HG03280 (cell line): Measurements from ENCODE around the gene POLRMT.
"Not testable (repeated sequence)": the region's sequence is repeated elsewhere in the genome, so short reads cannot be mapped to it uniquely, and the experiment has no call there.

ENCODE experiments used
- ATAC-seq: cut with Tn5 transposase; IDR thresholded peaks from one replicate; pipeline ENCODE4 v1.9.1; 2021; ENCODE audit warnings: mild to moderate bottlenecking, moderate library complexity; ENCODE audit not compliant: unreplicated experiment

Gene POLRMT

DNA sequence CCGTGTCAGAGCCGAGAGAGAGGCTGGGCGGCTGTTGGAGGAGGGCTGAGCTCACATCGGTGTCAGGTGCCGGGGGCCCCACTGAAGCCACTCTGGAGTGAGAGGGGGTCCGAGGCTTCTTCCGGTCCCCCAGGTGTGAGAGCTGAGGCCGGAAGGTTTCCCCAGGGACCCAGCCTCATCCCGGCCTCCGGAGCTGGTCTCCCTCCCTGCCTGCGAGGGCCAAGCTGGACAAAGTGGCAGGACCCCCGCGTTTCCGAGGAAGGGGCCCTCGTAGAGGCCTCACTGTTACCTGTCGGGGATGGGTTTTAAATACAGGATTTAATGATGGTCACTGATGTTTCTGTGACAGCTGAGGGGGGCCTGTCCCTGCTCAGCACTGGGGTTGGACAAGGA lies 37.1 kb downstream of the POLRMT start:
- ATAC-seq: no peak

DNA sequence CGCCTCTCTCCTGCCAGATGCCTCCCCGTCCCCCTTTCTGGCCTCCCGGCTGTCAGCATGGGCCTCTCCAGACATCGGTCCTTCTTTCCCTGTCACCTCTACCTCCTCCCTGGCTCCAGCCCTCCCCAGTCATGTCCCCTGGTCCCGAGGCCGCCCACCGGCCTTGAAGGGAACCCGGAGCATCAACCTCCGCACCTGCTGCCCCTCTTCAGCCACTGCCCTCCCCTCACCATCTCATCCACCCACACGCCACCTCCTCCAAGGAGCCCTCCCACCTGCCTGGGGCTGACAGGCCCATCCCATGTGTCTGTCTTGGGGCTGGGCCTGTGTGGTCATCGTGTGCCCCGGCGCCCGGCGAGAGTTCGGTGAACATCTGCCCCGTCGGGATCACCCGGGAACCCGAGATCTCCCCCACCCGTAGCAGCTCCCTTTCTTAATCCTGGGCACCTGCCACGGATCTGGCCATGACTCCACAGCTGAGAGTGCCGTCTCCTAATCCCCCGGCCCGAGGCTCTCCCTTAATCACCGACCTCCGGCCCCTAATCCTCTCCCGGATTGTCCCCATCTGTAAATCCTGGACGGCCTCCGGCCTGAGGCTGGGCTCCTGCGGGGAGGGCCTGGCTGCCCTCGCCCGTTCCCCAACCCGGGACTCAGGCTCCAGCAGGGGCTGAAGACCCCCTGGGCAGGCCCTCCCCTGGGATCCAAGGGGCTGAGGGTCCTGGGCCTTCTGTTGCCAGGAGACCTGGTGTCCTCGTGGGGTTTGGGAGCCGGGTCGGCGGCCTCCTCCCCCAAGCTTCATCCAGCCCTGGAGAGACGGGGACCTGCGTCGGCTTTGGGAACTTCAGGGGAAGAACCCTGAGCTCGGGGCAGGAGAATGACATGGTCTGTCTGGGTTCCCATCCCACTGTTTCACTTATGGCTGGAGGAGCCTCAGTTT lies 37.7 kb downstream of the POLRMT start:
- ATAC-seq: no peak

DNA sequence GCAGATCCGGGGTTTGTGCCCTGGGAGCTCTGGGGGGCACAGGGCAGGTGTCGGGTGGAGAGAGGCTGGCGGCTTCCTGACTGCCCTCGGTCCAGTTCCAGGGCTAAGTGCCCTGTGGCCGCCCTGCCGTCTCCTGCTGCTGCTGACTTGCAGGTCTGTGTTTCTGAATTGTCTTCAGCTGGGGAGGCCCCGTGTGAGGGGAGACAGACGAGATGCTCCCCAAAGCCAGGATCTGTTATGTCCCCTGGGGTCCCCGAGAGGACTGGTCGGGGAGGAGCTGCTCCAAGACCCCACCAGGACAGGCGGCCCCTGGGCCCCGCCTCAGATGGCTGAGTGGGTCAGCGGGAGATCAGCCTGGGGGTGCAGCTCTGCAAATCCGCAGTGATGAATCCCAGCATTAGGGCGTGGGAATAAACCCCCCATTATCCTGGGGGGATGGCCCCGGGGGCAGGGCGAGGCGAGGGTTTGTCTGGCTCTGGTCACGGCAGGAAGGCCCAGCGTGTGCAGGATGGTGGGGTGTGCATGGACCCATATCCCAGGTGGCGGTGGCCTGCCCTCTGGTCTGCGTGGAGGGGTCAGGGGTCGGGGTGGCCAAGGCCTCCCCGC lies 39.0 kb downstream of the POLRMT start:
- no peak for ATAC-seq

DNA sequence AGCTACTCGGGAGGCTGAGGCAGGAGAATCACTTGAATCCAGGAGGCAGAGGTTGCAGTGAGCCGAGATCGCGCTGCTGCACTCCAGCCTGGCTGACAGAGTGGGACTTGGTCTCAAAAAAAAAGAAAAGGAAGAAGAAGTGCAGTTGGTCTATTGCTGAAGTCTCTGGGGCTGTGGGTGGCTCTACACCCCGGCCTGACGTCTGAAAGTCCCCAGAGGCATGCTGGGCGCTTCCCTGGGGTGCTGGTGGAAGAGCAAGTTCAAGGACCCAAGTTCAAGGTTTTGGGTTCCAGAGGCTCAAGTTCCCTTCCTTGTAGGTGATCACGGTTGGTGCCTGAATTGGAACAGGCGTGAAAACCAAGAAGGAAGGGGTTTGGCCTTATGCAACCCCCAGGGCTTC lies 39.8 kb downstream of the POLRMT start:
- ATAC-seq: no peak

DNA sequence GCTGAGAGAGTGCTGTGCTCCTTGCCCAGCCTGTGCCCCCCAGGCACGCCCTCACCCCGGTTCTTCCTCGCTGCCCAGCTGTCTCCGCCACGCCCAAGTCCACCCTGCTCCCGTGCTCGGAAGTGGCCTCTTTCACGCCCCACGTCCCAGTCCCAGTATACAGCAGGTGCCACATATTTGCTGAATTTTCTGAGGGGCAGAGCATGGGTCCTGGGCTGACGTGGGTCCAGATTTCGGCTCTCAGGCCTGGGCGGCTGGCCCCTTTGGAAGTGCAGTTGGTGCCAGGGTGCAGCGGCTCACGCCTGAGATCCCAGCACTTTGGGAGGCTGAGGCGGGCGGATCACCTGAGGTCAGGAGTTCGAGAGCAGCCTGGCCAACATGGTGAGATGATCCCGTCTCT lies 40.3 kb downstream of the POLRMT start:
- no peak for ATAC-seq

DNA sequence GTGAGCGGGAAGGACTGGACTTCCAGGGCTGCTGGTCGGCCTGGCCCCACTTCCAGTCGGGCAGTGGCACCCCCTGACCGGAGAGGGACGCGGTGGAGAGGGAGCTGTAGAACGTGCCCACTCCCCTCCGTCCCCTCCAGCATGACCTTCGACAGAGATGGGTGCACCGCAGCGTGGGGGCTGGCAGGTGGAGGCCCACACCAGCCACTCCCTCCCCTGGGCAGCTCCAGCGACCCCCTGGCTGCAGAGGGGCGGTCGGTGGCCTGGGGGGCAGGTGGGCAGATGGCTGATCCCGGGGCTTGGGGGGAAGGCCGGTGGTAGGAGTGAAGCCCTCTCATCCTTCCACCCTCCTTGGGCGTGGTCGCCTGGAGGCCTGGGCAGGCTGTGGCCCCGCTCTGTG lies 41.2 kb downstream of the POLRMT start:
- no peak for ATAC-seq

DNA sequence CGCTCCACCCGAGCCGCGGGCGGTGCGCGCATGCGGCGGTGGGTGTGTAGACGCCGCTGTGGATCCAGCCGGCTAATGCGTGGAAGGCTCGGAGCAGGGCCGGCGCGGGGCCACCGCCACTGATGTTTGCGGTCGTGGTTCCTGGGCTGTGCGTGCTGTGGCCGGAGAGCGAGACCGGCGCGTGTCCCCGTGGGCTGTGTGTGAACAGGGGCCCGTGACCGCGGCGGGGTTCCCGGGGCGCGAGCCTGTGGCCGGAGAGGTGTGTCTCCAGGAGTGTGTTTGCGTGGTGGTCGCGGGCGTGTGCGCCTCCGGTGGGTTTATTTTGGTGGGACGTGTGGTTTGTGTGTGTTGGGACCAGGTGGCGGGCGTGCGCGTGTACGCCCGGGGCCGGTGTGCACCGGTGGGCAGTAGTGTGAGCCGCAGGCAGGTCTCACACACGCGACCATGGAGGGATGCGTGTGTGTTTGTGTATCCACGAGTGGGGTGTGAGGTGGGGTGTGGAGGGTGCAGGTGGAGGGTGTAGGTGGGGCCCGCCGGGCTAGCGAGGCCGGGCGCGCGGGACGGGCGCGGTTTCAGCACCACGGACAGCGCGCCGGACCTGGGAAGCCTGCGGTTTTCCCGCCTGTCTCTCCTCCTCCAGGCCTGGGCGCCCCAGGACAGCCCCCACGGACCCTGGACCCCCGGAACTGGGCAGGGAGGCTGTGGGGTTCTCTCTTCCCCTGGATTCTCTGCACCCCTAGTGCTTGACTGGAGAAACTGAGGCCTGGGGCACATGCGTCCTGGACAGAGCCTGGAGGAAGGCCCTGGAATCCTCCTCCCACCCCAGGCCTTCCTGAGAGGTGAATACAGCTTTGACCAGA lies 42.0 kb downstream of the POLRMT start:
- no peak for ATAC-seq

DNA sequence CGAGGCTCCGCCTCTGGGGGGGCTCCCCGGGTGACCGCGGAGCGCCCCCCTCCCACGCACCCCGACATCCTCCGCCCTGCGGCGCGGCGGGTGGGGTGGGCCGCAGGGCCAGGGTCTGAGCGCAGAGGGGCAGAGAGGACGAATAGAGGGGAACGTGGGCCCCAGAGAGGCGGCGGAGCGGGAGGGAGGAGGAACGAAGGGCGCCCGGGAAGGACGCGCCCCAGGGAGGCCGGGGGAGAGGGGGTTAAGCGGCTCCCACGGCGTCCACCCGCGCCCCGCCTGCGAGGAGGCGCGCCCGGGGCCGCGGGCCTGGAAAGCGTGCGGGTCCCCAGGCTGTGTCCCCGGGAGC lies 42.6 kb downstream of the POLRMT start:
- ATAC-seq: no peak

DNA sequence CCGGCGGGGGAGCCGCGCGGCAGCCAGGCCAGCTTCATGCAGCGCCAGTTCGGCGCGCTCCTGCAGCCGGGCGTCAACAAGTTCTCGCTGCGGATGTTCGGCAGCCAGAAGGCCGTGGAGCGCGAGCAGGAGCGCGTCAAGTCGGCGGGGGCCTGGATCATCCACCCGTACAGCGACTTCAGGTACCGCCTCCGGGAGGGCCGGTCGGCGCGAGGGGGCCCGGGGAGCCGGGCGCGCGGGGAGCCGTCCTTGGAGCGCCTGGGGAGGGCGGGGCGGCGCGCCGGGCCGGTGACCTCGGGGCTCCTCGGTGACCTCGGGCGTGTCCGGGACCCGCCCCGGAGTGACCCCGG lies 43.0 kb downstream of the POLRMT start:
- no peak for ATAC-seq

DNA sequence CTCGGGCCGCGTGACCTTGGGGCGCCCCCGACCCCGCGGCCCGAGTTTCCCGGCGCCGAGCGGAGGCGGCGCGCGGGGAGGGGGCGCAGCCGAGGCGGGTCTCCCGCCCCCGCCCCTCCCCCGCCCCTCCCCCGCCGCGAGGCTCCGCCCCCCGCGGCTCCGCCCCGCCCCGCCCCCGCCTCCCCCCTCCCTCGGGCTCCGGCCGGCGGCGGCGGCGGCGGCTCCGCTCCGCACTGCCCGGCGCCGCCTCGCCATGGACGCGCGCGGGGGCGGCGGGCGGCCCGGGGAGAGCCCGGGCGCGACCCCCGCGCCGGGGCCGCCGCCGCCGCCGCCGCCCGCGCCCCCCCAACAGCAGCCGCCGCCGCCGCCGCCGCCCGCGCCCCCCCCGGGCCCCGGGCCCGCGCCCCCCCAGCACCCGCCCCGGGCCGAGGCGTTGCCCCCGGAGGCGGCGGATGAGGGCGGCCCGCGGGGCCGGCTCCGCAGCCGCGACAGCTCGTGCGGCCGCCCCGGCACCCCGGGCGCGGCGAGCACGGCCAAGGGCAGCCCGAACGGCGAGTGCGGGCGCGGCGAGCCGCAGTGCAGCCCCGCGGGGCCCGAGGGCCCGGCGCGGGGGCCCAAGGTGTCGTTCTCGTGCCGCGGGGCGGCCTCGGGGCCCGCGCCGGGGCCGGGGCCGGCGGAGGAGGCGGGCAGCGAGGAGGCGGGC lies 43.5 kb downstream of the POLRMT start, which contains the start of gene HCN2:
TSS of gene HCN2 (plus strand) at position 189 of the 703 bp plus-strand sequence. CDS start at position 254, 65 bp downstream.
- no peak for ATAC-seq

DNA sequence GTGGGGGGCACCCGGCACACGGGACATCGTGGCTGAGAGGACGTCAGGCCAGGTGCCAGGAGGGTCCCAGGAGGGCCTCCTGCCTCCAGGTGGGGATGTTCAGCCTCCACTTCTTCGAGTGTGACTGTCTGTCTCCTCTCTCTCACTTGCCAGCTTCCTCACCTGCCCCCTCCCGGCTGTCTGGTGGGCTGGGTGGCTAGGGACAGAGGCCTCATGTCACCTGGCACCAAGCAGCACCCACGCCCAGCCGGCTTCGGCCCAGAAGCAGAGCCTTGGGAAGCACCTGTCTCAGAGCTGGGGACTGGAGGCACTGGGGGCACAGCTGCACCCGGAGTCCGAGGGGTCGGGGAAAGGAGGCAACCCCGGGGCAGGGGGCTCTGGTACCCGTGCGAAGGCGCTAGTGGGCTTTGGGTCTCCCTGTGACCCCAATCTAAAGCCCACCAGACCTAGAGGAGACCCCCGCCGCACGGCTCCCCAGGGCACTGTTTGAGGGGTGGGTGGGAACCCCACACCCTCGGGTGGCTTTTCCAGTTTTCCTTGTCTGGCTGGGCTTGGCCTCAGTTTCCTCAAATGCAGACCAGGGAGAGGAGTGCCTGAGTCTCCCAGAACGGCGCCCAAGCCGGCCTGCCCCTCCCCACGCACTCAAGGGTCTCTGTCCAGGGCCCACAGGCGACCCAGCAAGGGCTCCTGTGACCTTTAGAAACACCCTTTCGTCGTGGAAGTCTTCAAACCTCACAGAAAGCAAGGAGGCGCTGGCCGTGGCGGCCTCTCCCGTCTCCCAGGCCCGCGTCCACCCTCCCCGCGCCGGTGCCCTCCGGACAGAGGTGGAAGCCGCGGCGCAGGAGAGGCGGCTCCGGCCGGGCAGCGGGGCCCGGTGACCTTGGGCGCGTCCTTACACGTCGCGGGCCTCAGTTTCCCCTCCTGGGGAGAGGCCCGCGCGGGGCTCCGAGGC lies 44.3 kb downstream of the POLRMT start:
- no peak for ATAC-seq

DNA sequence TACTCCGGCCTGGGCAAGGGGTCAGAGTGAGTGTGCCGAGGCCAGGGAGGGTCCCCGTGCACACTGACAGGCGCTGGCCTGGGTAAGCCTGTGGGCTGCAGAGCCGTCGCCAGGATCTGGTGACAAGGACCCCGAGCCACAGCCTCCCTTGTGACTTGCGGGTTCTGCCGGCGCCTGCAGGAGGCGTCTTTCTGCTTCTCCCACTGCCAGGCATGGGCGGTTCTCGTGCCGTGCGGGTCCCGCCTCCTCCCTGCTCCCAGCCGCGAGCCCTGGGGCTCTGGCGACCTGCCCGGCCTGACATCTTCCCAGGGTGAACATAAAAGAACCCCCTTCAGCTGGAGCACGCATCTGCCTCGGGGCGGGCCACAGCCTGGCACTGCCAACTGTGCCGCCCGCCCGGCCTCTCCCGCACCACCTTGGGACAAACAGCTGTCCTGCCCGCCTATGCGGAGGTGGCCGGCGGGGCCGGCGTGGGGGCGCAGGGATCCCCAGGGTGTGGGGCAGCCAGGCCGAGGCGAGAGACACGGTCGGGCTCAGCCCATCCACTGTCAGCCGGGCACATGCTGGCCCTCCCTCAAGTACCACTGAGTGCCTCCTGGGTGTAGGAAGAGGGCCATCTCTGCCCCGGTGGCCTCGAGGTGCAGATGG lies 45.1 kb downstream of the POLRMT start:
- ATAC-seq: no peak

DNA sequence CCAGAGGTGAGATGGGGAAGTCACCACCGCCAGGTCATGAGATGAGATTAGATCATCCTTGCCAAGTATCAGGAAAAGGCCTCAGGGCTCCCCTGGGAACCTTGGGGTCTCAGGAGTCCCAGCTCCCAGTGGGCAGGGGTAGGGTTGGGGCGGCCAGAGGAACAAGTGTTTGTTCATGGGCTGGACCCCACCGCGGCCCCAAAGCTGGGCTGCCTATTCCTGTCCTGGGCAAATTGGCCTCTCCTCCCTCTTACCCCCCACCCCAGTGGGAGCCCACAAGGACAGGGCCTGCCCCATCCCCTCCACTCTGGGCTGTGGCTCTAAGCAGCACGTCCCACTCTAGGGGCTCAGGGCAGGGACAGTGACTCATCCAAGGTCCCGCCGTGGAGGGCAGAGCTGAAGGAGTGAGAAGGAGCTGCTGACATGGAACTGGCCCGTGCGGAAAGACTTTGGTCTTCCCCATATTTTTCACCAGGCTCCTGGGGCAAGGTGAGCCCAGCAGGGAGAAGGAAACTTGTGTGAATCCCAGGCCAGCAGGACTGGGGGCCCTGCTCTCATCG lies 47.7 kb downstream of the POLRMT start:
- ATAC-seq: no peak

DNA sequence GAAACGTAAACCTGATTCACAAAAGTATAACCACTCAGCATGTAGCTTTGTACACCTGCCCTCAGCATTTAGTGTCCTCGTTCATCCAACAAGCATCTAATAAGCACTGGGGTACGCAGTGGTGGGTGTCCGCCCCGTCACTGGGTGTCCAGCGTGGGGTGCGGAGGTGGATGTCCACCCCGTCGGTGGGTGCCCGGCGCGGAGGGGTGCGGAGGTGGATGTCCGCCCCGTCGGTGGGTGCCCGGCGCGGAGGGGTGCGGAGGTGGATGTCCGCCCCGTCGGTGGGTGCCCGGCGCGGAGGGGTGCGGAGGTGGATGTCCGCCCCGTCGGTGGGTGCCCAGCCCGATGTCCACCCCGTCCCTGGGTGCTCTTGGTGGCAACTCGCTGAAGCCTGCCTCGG lies 48.2 kb downstream of the POLRMT start:
- not testable (repeated sequence) for ATAC-seq

DNA sequence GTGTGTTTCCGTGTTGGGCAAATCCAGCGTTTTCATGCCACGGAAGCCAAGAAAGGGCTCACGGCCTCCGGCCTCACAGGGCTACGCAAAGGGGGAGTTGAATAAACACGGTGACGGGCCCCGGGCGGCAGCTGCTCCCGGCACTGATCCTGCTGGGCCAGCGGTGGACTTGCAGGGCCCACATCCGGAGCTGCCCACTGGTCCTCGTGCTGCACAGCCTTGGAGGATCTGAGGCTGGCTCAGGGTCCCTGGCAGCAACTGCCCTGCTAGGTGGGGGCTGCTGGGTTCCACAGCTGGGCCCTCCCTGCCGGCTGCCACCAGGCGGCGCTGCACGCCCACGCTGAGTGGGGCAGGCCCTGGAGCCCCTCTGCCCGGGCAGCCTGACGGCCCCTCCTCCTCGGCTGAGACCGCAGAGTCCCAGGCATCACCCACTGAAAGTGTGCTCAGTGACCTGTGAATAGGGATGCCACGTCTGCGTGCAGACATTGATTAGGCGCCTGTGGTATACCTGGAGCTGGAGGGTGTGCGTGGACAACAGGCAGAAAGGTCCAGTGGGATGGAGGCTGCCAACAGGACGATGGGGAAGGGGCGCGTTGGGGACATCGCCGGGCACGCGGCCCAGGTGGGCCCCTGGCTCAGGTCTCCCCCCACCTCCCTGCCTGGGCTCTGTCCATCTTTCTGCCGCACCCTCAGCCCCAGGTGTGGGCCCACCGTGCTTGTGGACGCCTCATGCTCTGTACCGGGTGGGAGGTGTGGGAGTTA lies 48.9 kb downstream of the POLRMT start:
- ATAC-seq: no peak

DNA sequence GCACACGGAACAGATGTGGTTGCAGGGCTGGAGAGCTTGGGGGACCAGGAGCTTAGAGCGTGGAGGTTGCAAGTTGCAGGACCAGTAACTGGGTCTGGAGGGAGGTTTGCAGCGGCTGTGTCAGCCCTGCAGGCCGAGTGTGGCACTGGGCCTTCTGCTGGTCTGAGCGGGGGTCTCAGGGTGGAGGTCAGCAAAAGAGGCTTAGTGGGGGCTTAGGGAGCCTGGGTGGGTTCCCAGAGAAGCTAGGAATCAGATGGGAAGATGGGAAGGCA lies 49.4 kb downstream of the POLRMT start:
- ATAC-seq: no peak

DNA sequence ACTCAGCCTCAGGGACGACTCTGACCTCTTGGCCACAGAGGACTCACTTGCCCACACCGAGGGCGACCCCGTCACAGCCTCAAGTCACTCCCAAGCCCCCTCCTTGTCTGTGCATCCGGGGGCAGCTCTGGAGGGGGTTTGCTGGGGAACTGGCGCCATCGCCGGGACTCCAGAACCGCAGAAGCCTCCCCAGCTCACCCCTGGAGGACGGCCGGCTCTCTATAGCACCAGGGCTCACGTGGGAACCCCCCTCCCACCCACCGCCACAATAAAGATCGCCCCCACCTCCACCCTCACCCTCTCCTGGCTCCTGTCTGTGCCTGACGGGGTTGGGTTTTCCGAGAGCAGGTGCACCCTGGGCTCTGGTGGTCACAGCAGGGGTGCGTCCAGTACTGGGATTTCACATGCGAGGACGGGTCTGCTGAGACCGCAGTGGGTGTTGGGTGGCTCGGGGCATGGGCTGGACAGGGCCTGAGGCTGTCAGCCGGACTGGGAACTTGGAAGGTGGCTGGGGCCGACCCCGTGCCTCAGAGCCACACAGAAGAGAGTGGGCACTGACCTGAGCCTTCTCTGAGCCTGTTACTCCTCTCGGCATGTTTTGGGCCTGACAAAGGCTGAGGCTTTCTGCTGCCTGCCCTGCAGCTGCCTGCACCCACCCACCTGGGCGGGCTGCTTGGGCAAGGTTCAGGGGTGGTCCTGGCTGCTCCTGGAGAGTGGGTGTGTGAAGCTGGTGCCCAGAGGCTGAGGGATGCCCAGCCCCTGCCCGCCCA lies 50.0 kb downstream of the POLRMT start:
- no peak for ATAC-seq
